Activated naive CD4-positive, alpha-beta T cell (primary cell): ENCODE measurements around the gene CHSY1.
A peak's percentile ranks its signal among the peaks of the same experiment; 100 is the strongest.
"Not testable (repeated sequence)": the region's sequence is repeated elsewhere in the genome, so short reads cannot be mapped to it uniquely, and the experiment has no call there.

Experiments used
- DNase-seq, 4 experiments: peaks; one replicate each; lab custom pipeline; 2025; lab: John Stamatoyannopoulos, UW

The CHSY1 gene

DNA sequence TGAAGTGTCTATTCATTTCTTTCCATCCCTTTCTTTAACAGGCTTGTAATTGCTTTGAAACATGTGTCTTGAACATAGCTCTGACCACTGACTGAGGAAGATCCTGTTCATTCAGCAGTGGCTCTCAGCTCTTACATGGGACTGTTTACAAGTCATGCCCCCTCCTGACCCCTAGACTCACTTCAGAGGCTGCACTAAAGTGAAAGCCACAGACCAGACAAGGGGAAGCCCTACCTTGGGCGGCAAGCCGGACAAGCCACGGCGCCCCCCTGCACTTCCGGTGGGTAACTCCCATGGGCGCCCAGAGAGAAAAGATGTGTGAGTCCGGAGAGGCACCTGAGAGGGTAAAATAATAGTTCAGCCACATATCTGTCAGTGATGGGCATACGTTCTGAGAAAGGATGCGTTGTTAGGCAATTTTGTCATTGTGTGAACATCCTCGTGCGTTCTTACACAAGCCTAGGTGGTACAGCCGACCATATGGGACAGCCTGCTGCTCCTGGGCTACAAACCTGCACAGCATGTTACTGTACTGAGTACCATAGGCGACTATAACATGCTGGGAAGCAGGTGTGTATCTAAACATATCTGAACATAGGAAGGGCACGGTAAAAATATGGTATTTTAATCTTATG lies 116.2 kb downstream of the CHSY1 start:
- no peak for DNase-seq

DNA sequence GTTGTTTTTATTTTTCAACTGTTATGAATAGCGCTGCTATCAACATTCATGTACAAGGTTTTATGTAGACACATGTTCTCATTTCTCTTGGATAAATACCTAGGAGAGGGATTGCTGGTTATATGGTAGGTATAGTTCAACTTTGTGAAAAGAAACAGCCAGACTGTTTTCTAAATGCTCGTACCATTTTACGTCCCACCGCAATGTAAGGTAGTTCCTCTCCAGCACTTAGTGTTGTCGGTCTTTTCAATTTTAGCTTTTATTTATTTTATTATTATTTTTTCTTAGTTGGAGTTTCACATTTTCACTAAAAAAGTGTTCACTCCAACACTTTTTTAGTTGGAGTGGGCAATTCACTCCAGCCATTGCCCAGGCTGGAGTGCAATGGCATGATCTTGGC lies 117.1 kb downstream of the CHSY1 start:
- no peak for DNase-seq

DNA sequence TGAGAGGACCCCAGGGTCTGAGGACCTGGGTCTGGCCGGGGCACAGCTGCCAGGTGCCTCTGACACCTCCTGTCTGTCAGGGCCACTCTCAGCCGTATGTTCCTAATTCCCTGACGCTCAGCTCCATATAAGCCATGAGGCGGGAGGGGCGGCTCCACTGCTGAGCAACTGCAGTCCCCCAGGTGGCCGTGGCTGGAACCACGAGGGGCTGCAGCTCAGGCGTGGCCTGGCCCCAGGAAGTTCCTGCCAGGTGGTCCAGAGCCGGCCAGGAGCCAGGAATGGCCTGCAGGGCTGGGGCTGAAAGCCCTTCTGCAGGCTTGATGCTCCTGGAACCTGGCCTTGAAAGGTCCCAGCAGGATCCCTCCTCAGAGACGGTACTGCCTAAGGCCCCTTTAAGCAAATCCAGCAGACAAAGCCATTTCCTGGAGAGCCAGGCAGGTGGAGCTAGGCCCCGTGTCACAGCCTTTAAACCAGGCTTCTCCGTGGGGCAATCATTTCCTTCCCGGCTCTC lies 118.0 kb downstream of the CHSY1 start:
- no peak for DNase-seq

DNA sequence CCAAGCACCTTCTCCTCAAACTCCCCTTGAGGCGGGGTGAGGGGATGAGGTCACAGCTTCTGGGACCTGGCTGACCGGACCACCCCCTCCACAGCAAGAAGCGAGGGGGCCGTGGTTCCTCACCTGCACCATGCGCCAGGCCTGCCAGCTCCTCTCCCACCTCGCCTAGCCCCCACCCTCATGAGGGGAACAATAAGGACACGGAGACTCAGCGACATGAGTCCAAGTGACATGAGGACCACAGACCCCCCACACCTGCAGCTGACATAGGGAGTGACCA lies 118.7 kb downstream of the CHSY1 start:
- no peak for DNase-seq

DNA sequence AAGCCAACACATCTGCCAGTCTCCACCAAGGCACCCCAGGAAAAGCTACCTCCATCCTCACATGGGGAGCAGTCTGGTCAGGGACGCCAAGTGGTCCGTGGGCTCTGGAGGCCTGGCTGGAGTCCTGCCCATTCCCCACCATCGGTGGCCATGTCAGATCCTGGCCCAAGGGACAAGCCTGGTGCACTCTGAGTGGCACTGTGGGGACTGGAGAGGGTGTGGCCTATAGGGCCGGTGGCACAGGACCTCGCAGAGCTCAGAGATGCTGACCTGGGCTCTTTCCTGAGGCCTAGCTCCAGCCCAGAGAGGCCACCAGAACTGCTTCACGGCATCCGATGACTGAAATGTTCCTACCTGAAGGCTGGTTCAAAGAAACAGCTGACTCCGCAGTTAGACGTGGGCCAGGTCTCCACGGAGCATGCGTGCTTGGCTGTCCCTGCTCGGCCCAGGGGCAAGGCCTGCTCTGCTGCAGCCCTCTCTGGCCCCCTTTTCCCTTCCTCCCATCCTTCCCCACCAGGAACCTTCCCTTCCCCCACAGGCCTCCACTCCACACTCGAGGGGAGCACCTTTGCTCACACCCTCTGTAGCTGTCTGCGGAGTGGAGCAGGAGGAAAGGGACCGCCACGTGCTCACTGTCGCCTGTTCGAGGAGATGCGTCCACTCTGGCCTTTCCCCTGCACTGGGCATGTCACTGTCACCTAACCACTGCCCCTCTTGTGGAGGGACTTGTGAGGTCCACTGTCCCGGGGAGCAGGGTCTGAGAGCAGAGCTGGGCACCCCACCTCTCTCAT lies 119.3 kb downstream of the CHSY1 start:
- DNase-seq, result no peak

DNA sequence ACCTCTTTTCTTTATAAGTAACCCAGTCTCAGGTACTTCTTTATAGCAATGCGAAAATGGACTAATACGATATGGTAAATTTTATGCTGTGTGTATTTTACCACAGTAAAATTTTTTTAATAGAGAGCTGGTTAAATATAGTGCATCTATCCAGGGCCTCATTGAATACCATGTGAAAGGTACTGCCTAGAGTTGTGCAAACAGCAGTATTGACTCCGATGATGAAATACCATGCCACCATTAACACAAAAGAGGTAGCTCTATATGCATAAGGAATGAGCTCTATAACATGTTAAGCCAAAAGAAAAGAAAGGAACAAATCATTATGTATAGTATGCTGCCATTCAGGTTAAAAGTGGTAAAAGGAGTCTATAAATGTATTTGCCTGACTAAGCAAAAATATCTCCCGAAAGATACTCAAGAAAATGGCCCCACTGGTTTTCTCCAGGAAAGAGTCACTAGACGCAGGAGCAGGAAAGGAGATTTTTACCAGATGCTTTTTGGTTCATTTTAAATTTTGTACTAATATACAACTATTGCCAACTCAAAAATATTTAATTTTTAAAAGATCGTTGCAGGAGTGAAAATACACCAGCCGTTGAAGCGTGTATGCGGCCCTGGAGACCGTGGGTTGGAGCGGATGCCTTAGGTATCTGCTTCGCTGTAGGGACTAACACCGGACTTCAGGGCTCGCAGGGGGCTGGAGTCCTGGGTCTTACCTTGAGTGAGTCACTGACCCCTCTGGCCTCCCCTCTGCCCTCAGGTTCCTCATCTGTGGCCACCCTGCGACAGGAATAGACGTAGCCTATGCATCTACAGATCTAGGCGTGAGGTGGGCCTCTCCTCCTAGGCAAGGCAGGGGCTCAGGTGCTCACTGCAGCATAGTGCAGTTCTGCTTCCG lies 120.1 kb downstream of the CHSY1 start:
- DNase-seq, result no peak

DNA sequence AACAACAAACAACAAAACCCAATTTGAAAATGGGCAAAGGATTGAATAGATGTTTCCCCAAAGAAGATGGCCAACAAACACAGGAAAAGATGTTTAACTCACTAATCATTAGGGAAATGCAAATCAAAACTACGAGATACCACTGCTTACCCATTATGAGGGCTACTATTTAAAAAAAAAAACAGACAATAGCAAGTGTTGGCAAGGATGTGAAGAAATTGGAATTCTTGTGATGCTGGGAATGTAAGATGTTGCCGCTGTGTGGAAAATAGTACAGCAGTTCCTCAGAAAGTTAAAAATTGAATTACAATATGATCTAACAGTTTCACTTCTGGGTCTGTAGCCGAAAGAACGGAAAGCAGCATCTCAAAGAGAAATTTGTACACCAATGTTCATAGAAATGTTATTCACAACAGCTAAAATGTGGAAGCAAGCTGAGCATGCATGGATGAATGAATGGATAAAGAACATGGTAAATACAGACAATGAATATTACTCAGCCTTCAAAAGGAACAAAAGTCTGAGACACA lies 121.9 kb downstream of the CHSY1 start:
- DNase-seq, result no peak

DNA sequence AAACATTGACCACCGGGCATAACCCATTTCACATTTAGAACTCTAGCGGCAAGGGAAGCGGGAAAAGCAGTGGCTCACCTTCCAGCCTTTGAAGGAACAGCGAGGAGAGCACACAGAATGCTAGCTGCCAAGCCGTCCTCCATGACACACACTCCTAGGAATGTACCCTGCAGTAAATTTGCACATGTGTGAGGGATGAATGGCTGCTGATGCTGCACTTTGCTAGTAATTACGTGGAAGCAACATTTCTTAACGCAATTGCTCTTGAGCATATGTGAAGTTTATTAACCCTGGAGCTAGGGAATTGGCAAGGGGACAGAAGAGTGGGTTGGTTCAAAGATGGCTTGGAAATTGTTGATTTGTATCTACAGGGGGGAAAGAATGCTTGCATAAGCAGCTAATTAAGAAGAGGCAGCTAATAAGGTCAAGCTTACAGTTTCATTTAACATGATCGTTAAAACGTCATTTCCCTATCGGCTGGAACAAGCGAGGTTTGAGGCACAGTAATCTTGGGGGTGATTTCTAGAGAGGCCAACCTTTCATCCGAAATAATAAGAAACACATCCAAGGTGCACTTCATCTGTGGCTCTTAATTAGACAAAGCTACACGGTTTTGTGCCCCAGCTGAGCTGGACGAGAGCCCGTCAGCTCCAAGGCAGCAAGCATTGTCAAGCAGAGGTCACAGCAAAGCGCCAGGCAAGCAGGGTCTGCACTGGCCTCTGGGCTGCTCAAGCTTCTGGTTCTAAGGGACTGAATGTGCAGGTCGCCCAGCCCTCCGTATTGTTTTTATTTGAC lies 123.4 kb downstream of the CHSY1 start:
- DNase-seq, result no peak

DNA sequence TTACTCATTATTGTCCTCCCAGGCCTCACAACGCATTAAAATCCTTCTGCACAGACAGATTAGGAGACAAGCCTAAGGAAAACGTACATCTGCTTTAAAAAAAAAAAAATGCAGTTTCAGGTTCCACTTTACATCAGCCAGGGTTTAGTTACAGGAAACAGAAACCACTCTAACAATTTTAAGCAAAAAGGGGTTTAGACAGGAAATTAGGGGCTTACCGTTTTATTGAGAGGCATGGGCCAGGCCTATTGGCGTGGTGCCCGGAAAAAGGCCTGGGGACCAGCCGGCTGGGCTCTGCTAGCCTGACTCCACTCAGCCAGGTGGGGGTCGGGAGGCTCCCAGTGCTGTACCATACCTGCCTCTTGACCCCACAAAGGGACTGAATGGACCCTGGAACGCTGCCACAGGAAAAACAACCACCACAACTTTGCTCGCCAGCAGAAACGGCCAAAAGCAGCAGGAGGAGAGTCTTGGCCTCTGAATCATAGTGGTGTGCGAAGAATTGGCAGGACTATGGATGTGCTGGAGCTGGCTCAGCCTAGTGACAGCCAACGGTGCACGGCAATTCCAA lies 124.3 kb downstream of the CHSY1 start:
- DNase-seq, result peak in 2 of 4 experiments; percentile 5 to 32

DNA sequence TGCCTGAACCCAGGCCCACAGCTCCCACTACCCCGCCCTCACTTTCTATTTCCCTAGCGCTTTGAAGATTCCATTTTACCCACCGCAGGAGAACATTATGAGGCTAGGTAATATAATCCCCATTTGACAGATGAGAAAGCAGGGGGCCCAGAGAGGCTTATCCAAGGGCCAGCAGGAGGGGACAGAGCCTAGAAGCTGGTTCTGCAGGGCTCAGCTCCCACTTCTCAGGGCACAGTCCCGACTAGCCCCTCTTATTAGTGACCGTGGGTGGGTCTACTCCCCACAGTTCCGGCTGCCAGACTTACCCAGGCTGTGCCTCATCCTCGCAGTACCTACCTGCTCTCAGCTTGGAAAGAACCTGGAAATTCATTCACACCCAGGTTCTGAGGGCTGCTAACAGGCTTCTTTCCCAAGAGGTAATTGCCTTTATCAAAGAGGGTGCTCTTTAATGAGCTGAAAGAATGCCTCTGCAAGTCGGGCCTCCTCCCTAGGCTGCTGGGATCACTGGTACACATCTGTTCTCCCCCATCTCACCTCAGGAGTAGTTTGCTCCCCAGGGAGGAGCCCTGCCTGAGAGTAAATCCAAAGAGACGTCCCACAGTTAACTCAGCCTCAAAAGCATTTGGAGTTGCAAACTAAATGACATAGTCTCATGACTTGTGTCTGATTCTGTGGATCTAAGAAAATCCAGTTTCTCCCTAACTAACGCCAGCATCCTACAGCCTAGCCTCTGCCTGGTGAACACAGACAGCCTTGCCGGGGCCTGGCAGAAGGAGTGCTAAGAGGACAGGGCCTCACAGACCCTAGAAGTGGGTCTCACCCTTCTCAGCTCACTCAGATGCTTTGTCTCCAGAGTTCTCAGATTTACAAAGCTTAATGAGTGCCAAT lies 125.0 kb downstream of the CHSY1 start:
- DNase-seq, result no peak

DNA sequence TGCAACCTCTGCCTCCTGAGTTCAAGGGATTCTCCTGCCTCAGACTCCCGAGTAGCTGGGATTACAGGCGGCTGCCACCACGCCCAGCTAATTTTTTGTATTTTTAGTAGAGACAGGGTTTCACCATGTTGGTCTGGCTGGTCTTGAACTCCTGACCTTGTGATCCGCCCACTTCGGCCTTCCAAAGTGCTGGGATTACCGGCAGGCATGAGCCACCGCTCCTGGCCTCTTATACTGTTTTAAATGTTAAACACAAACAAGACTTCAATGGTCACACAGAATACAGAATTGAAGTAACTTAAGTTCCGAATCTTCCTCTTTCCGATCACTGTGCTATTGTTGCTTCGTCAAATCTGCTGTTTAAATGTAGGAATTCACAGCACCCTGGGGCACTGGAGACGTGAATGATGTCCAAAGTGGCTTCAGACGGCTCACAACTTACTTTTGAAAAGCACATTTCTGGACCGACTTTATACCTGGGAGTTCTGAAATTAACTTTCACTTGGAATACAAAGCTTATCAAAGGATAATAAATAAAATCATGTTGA lies 125.9 kb downstream of the CHSY1 start:
- not testable (repeated sequence) for DNase-seq
